Endothelial cell of umbilical vein (primary cell): Measurements from ENCODE around the gene ACCSL. TPM values are rescaled to one million over a fixed set of nuclear protein-coding genes. Genes with fewer than 3 reads are reported as not detected.

Source experiments
- BruUV-seq: library from RNA; stranded (reverse); fragments of 400-500 nt; replicated peaks from 2 replicates; lab custom pipeline; 2021; lab: Mats Ljungman, UMichigan
- CTCF ChIA-PET: fragments of 300-600, 350-600 bp; sonication (Branson Sonifier 250); formaldehyde crosslinking; loops from one replicate; lab custom pipeline; 2021; ENCODE audit warnings: antibody characterized with exemption, inconsistent platforms; lab: Charles Lee
- POLR2A ChIA-PET: fragments of 300-600, 350-600 bp; sonication (Branson Sonifier 250); formaldehyde crosslinking; loops from one replicate; lab custom pipeline; 2021; ENCODE audit warnings: antibody characterized with exemption, inconsistent platforms; lab: Charles Lee
- DNase-seq: peaks from one replicate; pipeline ENCODE4 v3.0.0-alpha.2; 2011; ENCODE audit warnings: low read depth, low spot score
- FAIRE-seq: peaks from 2 replicates; lab custom pipeline; 2011; peaks lifted over from hg19 to GRCh38; lab: Jason Lieb, UNC
- H2AFZ ChIP-seq: 2 replicates; pipeline ENCODE4 v1.6.0; 2012; ENCODE audit warnings: low read depth, low read length, control low read depth, inconsistent platforms
- H3K27ac ChIP-seq: 2 replicates; pipeline ENCODE4 v1.5.1; 2011; ENCODE audit warnings: low read depth, mild to moderate bottlenecking, control low read depth, low read length, moderate library complexity; ENCODE audit not compliant: insufficient read depth
- H3K27me3 ChIP-seq, 2 experiments: 2 replicates each; pipeline versions ENCODE4 v1.6.0 to v1.6.1; 2011; ENCODE audit warnings: low read length in 2 of 2, mixed read lengths in 1 of 2; ENCODE audit not compliant: control insufficient read depth in 2 of 2, insufficient read depth in 2 of 2
- H3K36me3 ChIP-seq, 2 experiments: 2 replicates in 1 of 2; 3 replicates in 1 of 2; pipeline ENCODE4 v1.5.1; 2011; ENCODE audit warnings: low read length in 2 of 2, mild to moderate bottlenecking in 1 of 2, moderate library complexity in 1 of 2; ENCODE audit not compliant: control insufficient read depth in 2 of 2, insufficient read depth in 2 of 2; ENCODE audit errors: extremely low read depth in 1 of 2
- H3K4me1 ChIP-seq: 3 replicates; pipeline ENCODE4 v1.5.1; 2011; ENCODE audit warnings: mild to moderate bottlenecking, low read length; ENCODE audit not compliant: control insufficient read depth, insufficient read depth; ENCODE audit errors: extremely low read depth
- H3K4me2 ChIP-seq: 2 replicates; pipeline ENCODE4 v1.6.1; 2011; ENCODE audit warnings: low read length, control low read depth, mixed read lengths; ENCODE audit not compliant: insufficient read depth
- H3K4me3 ChIP-seq, 3 experiments: fragments of 200-600 bp in 1 of 3; sonication (generic), shearing (Covaris generic) in 1 of 3; replicated peaks in 1 of 3; 2 replicates each; pipeline ENCODE4 v1.5.1; 2011 to 2016; ENCODE audit warnings: control low read depth in 3 of 3, low read length in 3 of 3, mild to moderate bottlenecking in 2 of 3, inconsistent platforms in 1 of 3, low read depth in 1 of 3, moderate library complexity in 1 of 3; ENCODE audit not compliant: insufficient read depth in 1 of 3
- H3K79me2 ChIP-seq: 2 replicates; pipeline ENCODE4 v1.6.0; 2012; ENCODE audit warnings: low read length, inconsistent platforms; ENCODE audit not compliant: control insufficient read depth, insufficient read depth
- H3K9ac ChIP-seq: replicated peaks from 2 replicates; pipeline ENCODE3; 2011; ENCODE audit warnings: low read length, control low read depth; ENCODE audit not compliant: insufficient read depth; ENCODE audit errors: extremely low read depth
- H3K9me1 ChIP-seq: replicated peaks from 3 replicates; pipeline ENCODE4 v1.6.0; 2011; ENCODE audit warnings: mild to moderate bottlenecking, low read length; ENCODE audit not compliant: control insufficient read depth, insufficient read depth; ENCODE audit errors: extremely low read depth
- H3K9me3 ChIP-seq: replicated peaks from 2 replicates; pipeline ENCODE4 v1.5.1; 2012; ENCODE audit warnings: low read length, inconsistent platforms; ENCODE audit not compliant: control insufficient read depth, insufficient read depth
- H4K20me1 ChIP-seq: replicated peaks from 2 replicates; pipeline ENCODE3; 2011; ENCODE audit warnings: mild to moderate bottlenecking, low read length; ENCODE audit not compliant: control insufficient read depth, insufficient read depth; ENCODE audit errors: extremely low read depth
- EZH2 ChIP-seq: IDR thresholded peaks from 2 replicates; pipeline ENCODE4 v1.6.1; 2012; ENCODE audit warnings: borderline replicate concordance, low read depth, mild to moderate bottlenecking, moderate library complexity, low read length, inconsistent platforms; ENCODE audit not compliant: severe bottlenecking
- FOS ChIP-seq: IDR thresholded peaks from 2 replicates; pipeline ENCODE4 v1.6.1; 2011; ENCODE audit warnings: mild to moderate bottlenecking, low read length, moderate library complexity, borderline replicate concordance; ENCODE audit not compliant: insufficient read depth
- GATA2 ChIP-seq: IDR thresholded peaks from 2 replicates; pipeline ENCODE4 v1.7.0; 2011; ENCODE audit warnings: low read depth, mild to moderate bottlenecking, moderate library complexity, mixed read lengths, low read length; ENCODE audit not compliant: insufficient read length, insufficient read depth
- JUN ChIP-seq: IDR thresholded peaks from 2 replicates; pipeline ENCODE4 v1.6.1; 2011; ENCODE audit warnings: borderline replicate concordance, low read depth; ENCODE audit not compliant: insufficient read length, insufficient read depth
- MYC ChIP-seq: IDR thresholded peaks from one replicate; pipeline ENCODE4 v1.6.1; 2011; ENCODE audit warnings: mild to moderate bottlenecking, low read depth, low read length
- POLR2A ChIP-seq: IDR thresholded peaks from 2 replicates; pipeline ENCODE4 v1.6.1; 2012; ENCODE audit warnings: low read depth, mild to moderate bottlenecking, control low read depth, low read length
- POLR2AphosphoS5 ChIP-seq: IDR thresholded peaks from 2 replicates; pipeline ENCODE4 v1.6.1; 2012; ENCODE audit warnings: low read depth, mild to moderate bottlenecking, control low read depth, low read length, moderate library complexity; ENCODE audit not compliant: insufficient read depth
- dilution Hi-C: fragments of 300-500 bp; cut with MboI; formaldehyde crosslinking; loops from one replicate; pipeline ENCODE4 v1.15.0; 2019; ENCODE audit warnings: low sequenced_read_pairs; ENCODE audit not compliant: extremely low pct_ligation_motif_present
- intact Hi-C: fragments of 100-400 bp; cut with micrococcal nuclease; formaldehyde crosslinking; loops from one replicate; pipeline ENCODE4 v1.10.0; 2022
- polyA plus RNA-seq, 4 experiments: library from polyadenylated mRNA; depleted of rRNA in 3 of 4; stranded (reverse) in 3 of 4; unstranded in 1 of 4; fragments of >200 nt; gene quantifications; 2 replicates each; pipeline versions ENCODE4 v1.2.1 to v1.2.3, GENCODE V29; 2011 to 2012; ENCODE audit warnings: missing spikeins in 1 of 4
- total RNA-seq: library from RNA; stranded (reverse); gene quantifications from 2 replicates; pipeline ENCODE4 v1.2.3, GENCODE V29; 2021
- TF ChIP-seq, protein P1 (sequence below): IDR thresholded peaks from 2 replicates; pipeline ENCODE4 v1.6.1; 2011; ENCODE audit not compliant: insufficient read depth, insufficient read length
- TF ChIP-seq, protein P2 (sequence below), 2 donors: IDR thresholded peaks; 1 replicate in 1 of 2; 2 replicates in 1 of 2; pipeline ENCODE4 v1.5.1; 2011; ENCODE audit warnings: low read length in 2 of 2, mild to moderate bottlenecking in 2 of 2, moderate library complexity in 2 of 2, control low read depth in 1 of 2, inconsistent platforms in 1 of 2, low read depth in 1 of 2; ENCODE audit not compliant: insufficient read depth in 1 of 2; ENCODE audit errors: extremely low read depth in 1 of 2

The ACCSL gene
- total and polyA plus RNA-seq, 2 donors (not counting 3 experiments of a cell fraction or from before 2014, with no cell fraction given), result not detected

DNA sequence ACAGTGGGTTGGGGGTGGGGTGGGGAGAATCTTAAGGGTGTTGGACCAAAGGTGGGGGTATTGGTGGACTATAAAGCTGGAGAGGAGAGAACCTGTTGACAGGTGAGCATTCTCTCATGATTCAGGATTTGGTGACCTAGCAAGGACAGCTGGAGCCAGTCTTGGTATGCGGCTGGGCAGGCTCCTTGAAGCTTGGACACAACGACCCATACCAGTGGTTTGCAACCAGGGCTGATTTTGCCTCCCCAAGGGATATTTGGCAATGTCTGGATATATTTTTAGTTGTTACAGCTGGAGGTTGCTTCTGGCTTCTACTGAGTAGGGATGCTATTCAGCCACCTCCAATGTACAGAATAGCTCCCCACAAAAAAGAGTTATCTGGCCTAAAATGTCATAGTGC, 53.3 kb downstream of the ACCSL start:
- no peaks in the 10 kb centered on the region for H3K36me3 ChIP-seq
- H3K9ac ChIP-seq, result no peak overlapping the region
- no peak overlapping the region for H3K4me3 ChIP-seq
- H3K79me2 ChIP-seq, result no peaks in the 10 kb centered on the region
- no peak overlapping the region for H2AFZ ChIP-seq
- CTCF ChIA-PET, result interaction anchor here (1.7 to 7.3 kb wide), 2 partner anchors 8 to 9 kb away, joined by 7 to 112 read pairs; partner anchors contain the start of gene EXT2
- H3K9me1 ChIP-seq, result no peaks in the 10 kb centered on the region
- DNase-seq (no peak), FAIRE-seq (no peak)
- no peak overlapping the region for H3K27ac ChIP-seq
- H3K9me3 ChIP-seq, result no peaks in the 10 kb centered on the region
- intact Hi-C loops, result no loop called here
- no peak for TF ChIP-seq POLR2A
- no peak for TF ChIP-seq POLR2AphosphoS5
- TF ChIP-seq GATA2, result no peak
- no peak for TF ChIP-seq EZH2
- TF ChIP-seq, protein P1, sequence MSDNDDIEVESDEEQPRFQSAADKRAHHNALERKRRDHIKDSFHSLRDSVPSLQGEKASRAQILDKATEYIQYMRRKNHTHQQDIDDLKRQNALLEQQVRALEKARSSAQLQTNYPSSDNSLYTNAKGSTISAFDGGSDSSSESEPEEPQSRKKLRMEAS, result no peak
- no peak for TF ChIP-seq JUN
- TF ChIP-seq, protein P2, sequence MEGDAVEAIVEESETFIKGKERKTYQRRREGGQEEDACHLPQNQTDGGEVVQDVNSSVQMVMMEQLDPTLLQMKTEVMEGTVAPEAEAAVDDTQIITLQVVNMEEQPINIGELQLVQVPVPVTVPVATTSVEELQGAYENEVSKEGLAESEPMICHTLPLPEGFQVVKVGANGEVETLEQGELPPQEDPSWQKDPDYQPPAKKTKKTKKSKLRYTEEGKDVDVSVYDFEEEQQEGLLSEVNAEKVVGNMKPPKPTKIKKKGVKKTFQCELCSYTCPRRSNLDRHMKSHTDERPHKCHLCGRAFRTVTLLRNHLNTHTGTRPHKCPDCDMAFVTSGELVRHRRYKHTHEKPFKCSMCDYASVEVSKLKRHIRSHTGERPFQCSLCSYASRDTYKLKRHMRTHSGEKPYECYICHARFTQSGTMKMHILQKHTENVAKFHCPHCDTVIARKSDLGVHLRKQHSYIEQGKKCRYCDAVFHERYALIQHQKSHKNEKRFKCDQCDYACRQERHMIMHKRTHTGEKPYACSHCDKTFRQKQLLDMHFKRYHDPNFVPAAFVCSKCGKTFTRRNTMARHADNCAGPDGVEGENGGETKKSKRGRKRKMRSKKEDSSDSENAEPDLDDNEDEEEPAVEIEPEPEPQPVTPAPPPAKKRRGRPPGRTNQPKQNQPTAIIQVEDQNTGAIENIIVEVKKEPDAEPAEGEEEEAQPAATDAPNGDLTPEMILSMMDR (IDR thresholded peaks at IDR 0.05; ENCODE audit: extremely low read depth in 1 of 2, insufficient read depth in 1 of 2, low read depth in 1 of 2, low read length in 2 of 2), result no peak
- TF ChIP-seq FOS, result no peak
- TF ChIP-seq MYC, result no peak
- peaks cover 8% of the 10 kb centered on the region for H3K4me1 ChIP-seq
- H3K4me2 ChIP-seq, result no peak overlapping the region
- BruUV-seq, result no TSS peak
- POLR2A ChIA-PET, result no interaction called here
- peaks cover 2% of the 10 kb centered on the region for H4K20me1 ChIP-seq
- dilution Hi-C loops, result no loop called here
- H3K27me3 ChIP-seq, result no peaks in the 10 kb centered on the region
